Lower leg skin (tissue), 4 donors: ENCODE data around the gene RAB11FIP4. TPM values are rescaled to one million over a fixed set of nuclear protein-coding genes. Genes with fewer than 3 reads are reported as not detected.

Source experiments
- DNase-seq, 2 donors: peaks; one replicate each; pipeline ENCODE4 v3.0.0-alpha.2; 2019; ENCODE audit warnings: low spot score in 2 of 2
- H3K4me3 ChIP-seq: fragments of 200-600 bp; sonication (generic); 2 replicates; pipeline ENCODE4 v1.5.1; 2017; ENCODE audit warnings: mild to moderate bottlenecking, low read depth; ENCODE audit not compliant: poor library complexity, severe bottlenecking
- CTCF ChIP-seq, 3 donors: fragments of 450-650 bp; IDR thresholded peaks; one replicate each; pipeline ENCODE4 v1.5.1; 2016; ENCODE audit warnings: antibody characterized with exemption in 3 of 3, mild to moderate bottlenecking in 3 of 3, moderate library complexity in 2 of 3
- POLR2A ChIP-seq, 2 donors: fragments of 450-650 bp; IDR thresholded peaks; one replicate each; pipeline ENCODE4 v1.6.1; 2016 to 2017; ENCODE audit warnings: antibody characterized with exemption in 2 of 2, mild to moderate bottlenecking in 1 of 2, moderate library complexity in 1 of 2
- WGBS, 2 donors: methylation state at CpG; one replicate each; pipeline ENCODE4 v1.1.5; 2018; 5-methylcytosine and 5-hydroxymethylcytosine counted together
- intact Hi-C: fragments of 100-400 bp; cut with DNase I; formaldehyde crosslinking; loops from one replicate; pipeline ENCODE4 v1.15.0; 2023; ENCODE audit warnings: low total_unique reads
- total RNA-seq, 4 donors: library from RNA; depleted of rRNA; stranded (reverse); fragments of >200 nt; gene quantifications; one replicate each; pipeline ENCODE4 v1.1.0, GENCODE V29; 2016

RAB11FIP4 gene
- total RNA-seq, 4 donors from 2014 or later, result 27.4 to 62.8 (median 34.1) TPM

DNA sequence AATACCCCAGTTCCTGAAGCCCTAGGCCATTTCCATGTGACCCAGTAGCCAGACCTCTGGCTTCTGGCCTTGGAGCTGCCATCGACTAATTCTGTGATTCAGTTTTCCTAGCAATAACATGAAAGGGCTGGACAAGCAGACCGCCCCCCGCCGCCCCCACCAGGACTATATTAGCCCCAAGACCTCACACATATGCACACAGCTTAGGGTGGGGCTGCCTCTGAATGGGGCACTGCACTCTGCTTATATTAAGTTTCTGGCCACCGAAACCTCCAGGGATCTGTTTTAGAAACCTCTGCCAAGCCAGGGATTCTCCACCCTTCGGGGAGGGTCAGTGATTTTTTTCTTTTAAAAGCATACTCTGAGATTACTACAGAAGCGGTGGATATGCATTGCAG lies 2.3 kb downstream of the RAB11FIP4 start:
- peak in 1 of 2 donors; percentile 49 for DNase-seq
- TF ChIP-seq CTCF (IDR thresholded peaks at IDR 0.05), result no peak
- no peak for TF ChIP-seq POLR2A (IDR thresholded peaks at IDR 0.05)
- H3K4me3 ChIP-seq, result no peak overlapping the region
- WGBS, 2 donors, result 90 to 91% methylated on average over 7 of the region's 7 CpGs
- intact Hi-C loops, result no loop called here

DNA sequence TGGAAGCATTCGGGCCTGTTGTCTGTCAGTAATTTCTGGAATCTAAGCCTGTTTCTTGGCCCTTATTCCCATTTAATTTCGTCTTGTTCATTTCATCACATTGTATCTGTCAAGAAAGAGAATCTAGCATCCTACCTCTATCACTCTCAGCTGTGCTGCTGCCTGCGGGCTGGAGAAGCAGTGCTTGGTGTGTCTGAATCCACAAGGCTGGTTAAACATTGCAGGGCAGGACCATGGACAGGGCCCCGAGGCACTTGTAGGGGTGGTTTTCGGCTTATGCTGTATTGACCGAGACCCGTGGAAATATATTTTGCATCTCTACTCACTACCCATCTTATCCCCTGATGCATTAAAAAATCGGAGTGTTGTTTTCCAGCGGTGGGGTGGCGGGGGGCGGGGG lies 3.1 kb downstream of the RAB11FIP4 start:
- TF ChIP-seq POLR2A (IDR thresholded peaks at IDR 0.05) (no peak), CTCF (IDR thresholded peaks at IDR 0.05) (no peak)
- H3K4me3 ChIP-seq, result no peak overlapping the region
- DNase-seq, result peak in 1 of 2 donors; percentile 82
- WGBS, 2 donors, result 26 to 27% methylated on average over 11 of the region's 11 CpGs
- intact Hi-C loops, result no loop called here

- WGBS, 2 donors, result 63 to 80% methylated on average over 8 of the region's 8 CpGs
Measured at GRCh38 chr17:31397256-31397939, 5.9 kb downstream of the RAB11FIP4 start.

GRCh38 chr17:31398381-31399311 lies 7.2 kb downstream of the RAB11FIP4 start:
- DNase-seq, result peak in 1 of 2 donors; percentile 79

More at GRCh38 chr17:31397256-31397939, 5.9 kb downstream of the RAB11FIP4 start:
- intact Hi-C loops, result no loop called here
- DNase-seq, result peak in 1 of 2 donors; percentile 74
- no peak overlapping the region for H3K4me3 ChIP-seq
- no peak for TF ChIP-seq POLR2A (IDR thresholded peaks at IDR 0.05)
- TF ChIP-seq CTCF (IDR thresholded peaks at IDR 0.05), result no peak

DNA sequence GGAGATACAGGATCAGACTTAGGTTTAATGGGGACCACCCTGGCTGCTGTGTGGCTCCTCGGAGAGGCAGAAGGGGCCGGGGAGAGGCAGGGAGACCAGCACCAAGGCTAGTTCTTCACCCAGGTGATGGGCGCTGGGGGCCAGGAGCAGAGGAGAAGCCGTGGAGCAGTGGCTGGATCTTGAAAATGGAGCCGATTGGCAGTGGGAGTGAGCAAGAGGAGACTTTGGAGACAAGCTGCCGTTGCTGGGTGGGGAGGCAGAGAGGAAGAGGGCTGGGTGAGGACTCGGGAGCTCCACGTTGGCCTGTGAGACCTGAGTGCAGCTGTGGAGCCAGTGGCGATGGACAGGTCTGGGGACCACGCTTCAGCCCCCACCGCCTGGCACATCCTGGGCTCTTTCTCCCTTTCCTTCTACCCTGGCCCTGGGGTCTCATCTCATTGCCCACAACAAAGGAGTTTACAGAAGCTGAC lies 9.0 kb downstream of the RAB11FIP4 start:
- no peak overlapping the region for H3K4me3 ChIP-seq
- peak in 1 of 2 donors; percentile 78 for DNase-seq
- no peak for TF ChIP-seq CTCF (IDR thresholded peaks at IDR 0.05)
- TF ChIP-seq POLR2A (IDR thresholded peaks at IDR 0.05), result no peak
- 70 to 75% methylated on average over 11 of the region's 11 CpGs for WGBS, 2 donors
- intact Hi-C loops, result no loop called here

More at GRCh38 chr17:31398381-31399311, 7.2 kb downstream of the RAB11FIP4 start:
- WGBS, 2 donors, result 78% methylated on average over 17 to 21 of the region's 21 CpGs
- TF ChIP-seq POLR2A (IDR thresholded peaks at IDR 0.05) (no peak), CTCF (IDR thresholded peaks at IDR 0.05) (no peak)
- intact Hi-C loops, result no loop called here
- no peak overlapping the region for H3K4me3 ChIP-seq
